Prostate gland (tissue), 2 donors: ENCODE measurements around the gene DUSP18. TPM values are rescaled to one million over a fixed set of nuclear protein-coding genes. Genes with fewer than 3 reads are reported as not detected.
"Not testable (repeated sequence)": the region's sequence is repeated elsewhere in the genome, so short reads cannot be mapped to it uniquely, and the experiment has no call there.

Source experiments
- DNase-seq: peaks from one replicate; pipeline ENCODE4 v3.0.0-alpha.2; 2019; ENCODE audit warnings: low spot score
- H3K27ac ChIP-seq, 2 donors: fragments of 200-600 bp; sonication (generic); 2 replicates each; pipeline ENCODE4 v1.5.1; 2017 to 2019
- H3K27me3 ChIP-seq: fragments of 200-600 bp; sonication (generic); replicated peaks from 2 replicates; pipeline ENCODE4 v1.5.1; 2019; ENCODE audit not compliant: insufficient read depth
- H3K36me3 ChIP-seq, 2 donors: fragments of 200-600 bp; sonication (generic); 1 replicate in 1 of 2; 2 replicates in 1 of 2; pipeline versions ENCODE4 v1.5.1 to v1.8.1; 2017 to 2019
- H3K4me1 ChIP-seq: fragments of 200-600 bp; sonication (generic); replicated peaks from 2 replicates; pipeline ENCODE4 v1.5.1; 2019
- H3K4me3 ChIP-seq, 2 donors: fragments of 200-600 bp; sonication (generic); 2 replicates each; pipeline ENCODE4 v1.5.1; 2017 to 2019
- H3K9me3 ChIP-seq: fragments of 200-600 bp; sonication (generic); 2 replicates; pipeline ENCODE4 v1.5.1; 2017
- POLR2A ChIP-seq: fragments of 450-650 bp; IDR thresholded peaks from one replicate; pipeline ENCODE4 v1.6.1; 2016; ENCODE audit warnings: antibody characterized with exemption, mild to moderate bottlenecking
- POLR2AphosphoS5 ChIP-seq: sonication (generic); formaldehyde crosslinking; IDR thresholded peaks from one replicate; pipeline ENCODE4 v1.6.1; 2017; ENCODE audit warnings: antibody characterized with exemption
- WGBS: methylation state at CpG from one replicate; pipeline ENCODE4 v1.1.5; 2018; 5-methylcytosine and 5-hydroxymethylcytosine counted together
- intact Hi-C: fragments of 100-400 bp; cut with DNase I; formaldehyde crosslinking; loops from one replicate; pipeline ENCODE4 v1.14.2; 2022
- total RNA-seq, 2 donors: library from RNA; depleted of rRNA; stranded (reverse); fragments of >200 nt; gene quantifications; one replicate each; pipeline ENCODE4 v1.1.0, GENCODE V29; 2016
- TF ChIP-seq, protein P1 (sequence below), 4 experiments: fragments of 200-600 bp in 2 of 4; fragments of 450-650 bp in 2 of 4; sonication (generic) in 2 of 4; IDR thresholded peaks; 1 replicate in 3 of 4; 2 replicates in 1 of 4; pipeline ENCODE4 v1.5.1; 2016 to 2019; ENCODE audit warnings: antibody characterized with exemption in 4 of 4, mild to moderate bottlenecking in 2 of 4, moderate library complexity in 2 of 4

The DUSP18 gene
- total RNA-seq, 2 donors from 2014 or later: 12.5 to 15.6 TPM

- Histone ChIP-seq H3K27ac (peak within 1 kb of the TSS; percentile 79 to 82), H3K4me3 (peak within 1 kb of the TSS; percentile 53 to 61), H3K36me3 (no peaks in the 10 kb centered on the region), H3K4me1 (peaks cover 14% of the 10 kb centered on the region), H3K27me3 (no peaks in the 10 kb centered on the region), H3K9me3 (no peaks in the 10 kb centered on the region)
- intact Hi-C loops: loop anchor here (2.0 kb wide), 1 partner anchor 119 kb away; no protein-coding TSS in a partner anchor
- DNase-seq: peak; percentile 93
- WGBS: 1% methylated on average over 43 of the region's 75 CpGs
- TF ChIP-seq, protein P1, sequence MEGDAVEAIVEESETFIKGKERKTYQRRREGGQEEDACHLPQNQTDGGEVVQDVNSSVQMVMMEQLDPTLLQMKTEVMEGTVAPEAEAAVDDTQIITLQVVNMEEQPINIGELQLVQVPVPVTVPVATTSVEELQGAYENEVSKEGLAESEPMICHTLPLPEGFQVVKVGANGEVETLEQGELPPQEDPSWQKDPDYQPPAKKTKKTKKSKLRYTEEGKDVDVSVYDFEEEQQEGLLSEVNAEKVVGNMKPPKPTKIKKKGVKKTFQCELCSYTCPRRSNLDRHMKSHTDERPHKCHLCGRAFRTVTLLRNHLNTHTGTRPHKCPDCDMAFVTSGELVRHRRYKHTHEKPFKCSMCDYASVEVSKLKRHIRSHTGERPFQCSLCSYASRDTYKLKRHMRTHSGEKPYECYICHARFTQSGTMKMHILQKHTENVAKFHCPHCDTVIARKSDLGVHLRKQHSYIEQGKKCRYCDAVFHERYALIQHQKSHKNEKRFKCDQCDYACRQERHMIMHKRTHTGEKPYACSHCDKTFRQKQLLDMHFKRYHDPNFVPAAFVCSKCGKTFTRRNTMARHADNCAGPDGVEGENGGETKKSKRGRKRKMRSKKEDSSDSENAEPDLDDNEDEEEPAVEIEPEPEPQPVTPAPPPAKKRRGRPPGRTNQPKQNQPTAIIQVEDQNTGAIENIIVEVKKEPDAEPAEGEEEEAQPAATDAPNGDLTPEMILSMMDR (IDR thresholded peaks at IDR 0.05): peak in 1 of 4 experiments; percentile 24
- TF ChIP-seq POLR2A (peak; percentile 81), POLR2AphosphoS5 (peak; percentile 41)
Measured at GRCh38 chr22:30635273-30636225, 32.1 kb downstream of the DUSP18 start, which contains the start of gene SLC35E4. Gene SLC35E4, plus strand, starts transcription at chr22:30635781. Its CDS starts 670 bp downstream, at chr22:30636451.

GRCh38 chr22:30634471-30635233 lies 33.0 kb downstream of the DUSP18 start:
- Histone ChIP-seq H3K27ac (peak overlapping the region; percentile 79 to 82), H3K4me3 (peak overlapping the region in 1 of 2 donors; percentile 53), H3K4me1 (peaks cover 14% of the 10 kb centered on the region), H3K9me3 (no peaks in the 10 kb centered on the region), H3K27me3 (no peaks in the 10 kb centered on the region), H3K36me3 (no peaks in the 10 kb centered on the region)
- TF ChIP-seq POLR2AphosphoS5 (peak; percentile 77), POLR2A (no peak)
- TF ChIP-seq, protein P1 (IDR thresholded peaks at IDR 0.05): peak; percentile 90 to 98 (median 97)
- intact Hi-C loops: loop anchor here (2.0 kb wide), 1 partner anchor 120 kb away; no protein-coding TSS in a partner anchor
- peak; percentile 80 for DNase-seq
- 14% methylated on average over 27 of the region's 29 CpGs for WGBS

DNA sequence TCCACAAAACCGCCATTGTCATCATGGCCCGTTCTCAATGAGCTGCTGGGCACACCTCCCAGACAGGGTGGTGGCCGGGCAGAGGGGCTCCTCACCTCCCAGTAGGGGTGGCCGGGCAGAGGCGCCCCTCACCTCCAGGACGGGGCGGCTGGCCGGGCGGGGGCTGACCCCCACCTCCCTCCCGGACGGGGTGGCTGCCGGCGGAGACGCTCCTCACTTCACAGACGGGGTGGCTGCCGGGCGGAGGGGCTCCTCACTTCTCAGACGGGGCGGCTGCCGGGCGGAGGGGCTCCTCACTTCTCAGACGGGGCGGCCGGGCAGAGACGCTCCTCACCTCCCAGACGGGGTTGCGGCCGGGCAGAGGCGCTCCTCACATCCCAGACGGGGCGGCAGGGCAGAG lies 36.2 kb downstream of the DUSP18 start:
- H3K36me3 ChIP-seq, intact Hi-C loops, DNase-seq, H3K27me3 ChIP-seq, H3K4me3 ChIP-seq, H3K9me3 ChIP-seq, H3K27ac ChIP-seq, H3K4me1 ChIP-seq: not testable (repeated sequence)
- WGBS: 95% methylated on average over 25 of the region's 31 CpGs

- WGBS: 74% methylated on average over 4 of the region's 4 CpGs
- intact Hi-C loops: loop anchor here (5.0 kb wide), 1 partner anchor 289 kb away; no protein-coding TSS in a partner anchor
Measured at GRCh38 chr22:30628491-30628890, 39.2 kb downstream of the DUSP18 start.

More at GRCh38 chr22:30628491-30628890, 39.2 kb downstream of the DUSP18 start:
- H3K36me3 ChIP-seq: no peaks in the 10 kb centered on the region
- H3K4me1 ChIP-seq: no peaks in the 10 kb centered on the region
- no peaks in the 10 kb centered on the region for H3K27me3 ChIP-seq
- no peaks in the 10 kb centered on the region for H3K9me3 ChIP-seq
- TF ChIP-seq POLR2A (no peak), POLR2AphosphoS5 (no peak)
- TF ChIP-seq, protein P1 (IDR thresholded peaks at IDR 0.05): no peak
- H3K27ac ChIP-seq: no peak overlapping the region
- no peak for DNase-seq
- H3K4me3 ChIP-seq: no peak overlapping the region
